K562 (cell line): ENCODE data around the gene ZNF594. TPM values are rescaled to one million over a fixed set of nuclear protein-coding genes. Genes with fewer than 3 reads are reported as not detected.

ENCODE experiments used
- ATAC-seq: fragments of 200-7000 bp; cut with Tn5 transposase; 3 replicates; pipeline ENCODE4 v1.9.1; 2020; ENCODE audit warnings: moderate library complexity
- BruUV-seq: library from RNA; stranded (reverse); fragments of 400-500 nt; replicated peaks from 2 replicates; lab custom pipeline; 2021; lab: Mats Ljungman, UMichigan
- CTCF ChIA-PET: fragments of 300-600 bp; formaldehyde crosslinking; extraction: SDS; loops from one replicate; lab custom pipeline; 2021; ENCODE audit warnings: low intra/inter-chr PET ratio; lab: Yijun Ruan, JAX
- POLR2A ChIA-PET: fragments of 300-600, 350-650 bp; sonication (Branson Sonifier 250); formaldehyde crosslinking; extraction: SDS; loops from one replicate; lab custom pipeline; 2021; ENCODE audit warnings: antibody characterized with exemption, inconsistent platforms; lab: Yijun Ruan, JAX
- DNase-seq, 4 experiments: peaks; one replicate each; pipeline versions ENCODE4 v3.0.0 to v3.0.0-alpha.2; 2011 to 2018; ENCODE audit warnings: low spot score in 3 of 4, mixed read lengths in 3 of 4; ENCODE audit errors: extremely low read depth in 1 of 4
- FAIRE-seq: peaks from 2 replicates; lab custom pipeline; 2011; peaks lifted over from hg19 to GRCh38; lab: Jason Lieb, UNC
- H2AFZ ChIP-seq: 2 replicates; pipeline ENCODE4 v1.6.0; 2011; ENCODE audit warnings: low read depth, low read length, control low read depth, inconsistent platforms
- H3K27ac ChIP-seq: fragments of 200-600 bp; 3 replicates; pipeline ENCODE4 v1.8.0; 2011; ENCODE audit warnings: low read depth, mild to moderate bottlenecking, control low read depth, inconsistent platforms, low read length, moderate library complexity, mixed read lengths; ENCODE audit errors: extremely low read depth
- H3K27me3 ChIP-seq, 2 experiments: fragments of 300-600 bp in 1 of 2; 2 replicates in 1 of 2; 3 replicates in 1 of 2; pipeline versions ENCODE4 v1.6.0 to v1.8.0; 2011; ENCODE audit warnings: inconsistent platforms in 2 of 2, low read length in 2 of 2, mild to moderate bottlenecking in 1 of 2, mixed read lengths in 1 of 2, moderate library complexity in 1 of 2; ENCODE audit not compliant: control insufficient read depth in 2 of 2, insufficient read depth in 2 of 2
- H3K36me3 ChIP-seq: fragments of 300-600 bp; 3 replicates; pipeline ENCODE4 v1.8.0; 2011; ENCODE audit warnings: mild to moderate bottlenecking, low read length, inconsistent platforms; ENCODE audit not compliant: control insufficient read depth, insufficient read depth
- H3K4me1 ChIP-seq, 2 experiments: fragments of 200-600 bp in 1 of 2; replicated peaks in 1 of 2; 2 replicates in 1 of 2; 3 replicates in 1 of 2; pipeline versions ENCODE4 v1.5.1 to v1.8.0; 2011; ENCODE audit warnings: inconsistent platforms in 2 of 2, low read length in 2 of 2, mild to moderate bottlenecking in 1 of 2, mixed read lengths in 1 of 2, moderate library complexity in 1 of 2; ENCODE audit not compliant: control insufficient read depth in 2 of 2, insufficient read depth in 2 of 2
- H3K4me2 ChIP-seq: 2 replicates; pipeline ENCODE4 v1.6.1; 2011; ENCODE audit warnings: low read length, control low read depth, inconsistent platforms, mixed read lengths; ENCODE audit not compliant: insufficient read depth
- H3K4me3 ChIP-seq: fragments of 200-600 bp; sonication (generic), shearing (Covaris generic); 2 replicates; pipeline ENCODE4 v1.5.1; 2016; ENCODE audit warnings: control low read depth, inconsistent platforms
- H3K79me2 ChIP-seq: fragments of 200-600 bp; 3 replicates; pipeline ENCODE4 v1.8.0; 2011; ENCODE audit warnings: low read length, inconsistent platforms; ENCODE audit not compliant: control insufficient read depth, insufficient read depth
- H3K9ac ChIP-seq, 2 experiments: 2 replicates each; pipeline versions ENCODE4 v1.6.0 to v1.6.1; 2011; ENCODE audit warnings: low read depth in 2 of 2, low read length in 2 of 2, control low read depth in 1 of 2, inconsistent platforms in 1 of 2, mild to moderate bottlenecking in 1 of 2, mixed read lengths in 1 of 2; ENCODE audit not compliant: insufficient read depth in 1 of 2
- H3K9me1 ChIP-seq: one replicate; pipeline ENCODE4 v1.6.0; 2011; ENCODE audit warnings: inconsistent platforms, mild to moderate bottlenecking, low read length, moderate library complexity; ENCODE audit not compliant: control insufficient read depth, insufficient read depth
- H3K9me3 ChIP-seq: replicated peaks from 2 replicates; pipeline ENCODE4 v1.5.1; 2011; ENCODE audit warnings: low read depth, low read length, inconsistent platforms; ENCODE audit not compliant: control insufficient read depth, insufficient read depth
- H4K20me1 ChIP-seq: replicated peaks from 2 replicates; pipeline ENCODE4 v1.6.1; 2011; ENCODE audit warnings: low read length, inconsistent platforms, mixed read lengths; ENCODE audit not compliant: control insufficient read depth, insufficient read depth
- ESRRA ChIP-seq: fragments of 450-650 bp; IDR thresholded peaks from 2 replicates; pipeline ENCODE4 v1.6.1; 2014; ENCODE audit warnings: low read depth, mild to moderate bottlenecking, moderate library complexity, borderline replicate concordance
- PML ChIP-seq: IDR thresholded peaks from 2 replicates; pipeline ENCODE4 v1.6.1; 2012; ENCODE audit warnings: low read length, inconsistent platforms
- POLR2AphosphoS2 ChIP-seq: IDR thresholded peaks from 2 replicates; pipeline ENCODE4 v1.6.1; 2012; ENCODE audit warnings: low read length, improper control_type of control experiment
- SPI1 ChIP-seq: IDR thresholded peaks from 2 replicates; pipeline ENCODE4 v1.6.1; 2011; ENCODE audit warnings: low read depth, low read length, control low read depth, borderline replicate concordance
- ZBTB7A ChIP-seq: IDR thresholded peaks from 2 replicates; pipeline ENCODE4 v1.6.1; 2011; ENCODE audit warnings: low read depth, mild to moderate bottlenecking, low read length, moderate library complexity, borderline replicate concordance; ENCODE audit not compliant: control insufficient read depth
- WGBS: fragments of 100-300 bp; shearing (Covaris generic); methylation state at CpG from one replicate; pipeline ENCODE4 v1.1.6; 2016; ENCODE audit warnings: low coverage, mixed read lengths; ENCODE audit not compliant: insufficient coverage; ENCODE audit errors: missing lambda C conversion rate; 5-methylcytosine and 5-hydroxymethylcytosine counted together
- in situ Hi-C: fragments of 300-500 bp; cut with MboI; formaldehyde crosslinking; loops from 4 replicates; pipeline ENCODE4 v1.15.0; 2018; ENCODE audit warnings: inconsistent platforms, mixed read lengths
- intact Hi-C: fragments of 100-400 bp; cut with micrococcal nuclease; formaldehyde crosslinking; loops from 2 replicates; pipeline ENCODE4 v1.14.2; 2022
- polyA plus RNA-seq, 8 experiments: library from polyadenylated mRNA; depleted of rRNA in 4 of 8; stranded (reverse) in 5 of 8; unstranded in 3 of 8; fragments of >200 nt; fragmentation: Nextera tagmentation in 2 of 8; fragmentation: Illumina TruSeq in 1 of 8; extraction: Ambion mirVana in 2 of 8; extraction: Trizol in 1 of 8; gene quantifications; 2 replicates each; pipeline versions ENCODE4 v1.2.1 to v1.2.3, GENCODE V29; 2011 to 2014; ENCODE audit warnings: inconsistent platforms in 1 of 8, missing spikeins in 1 of 8
- total RNA-seq, 7 experiments: library from RNA; depleted of rRNA in 6 of 7; stranded (reverse); fragments of >200 nt in 6 of 7; fragmentation: Illumina TruSeq in 2 of 7; extraction: Trizol in 2 of 7; gene quantifications; 2 replicates each; pipeline versions ENCODE4 v1.2.1 to v1.2.3, GENCODE V29; 2011 to 2021; ENCODE audit warnings: low replicate concordance in 1 of 7
- TF ChIP-seq, protein P1 (sequence below): fragments of 450-650 bp; formaldehyde crosslinking; IDR thresholded peaks from 2 replicates; pipeline ENCODE4 v1.4.0; 2022; ENCODE audit warnings: mild to moderate bottlenecking, moderate library complexity
- TF ChIP-seq, protein P2 (sequence below), 3 experiments: fragments of 200-800 bp in 1 of 3; fragments of 250-450 bp in 1 of 3; fragments of 450-650 bp in 1 of 3; sonication (Bioruptor Pico) in 1 of 3; sonication (Bioruptor generic) in 1 of 3; formaldehyde crosslinking in 1 of 3; IDR thresholded peaks; 2 replicates each; pipeline versions ENCODE4 v1.6.1 to v1.8.0; 2016 to 2022; ENCODE audit warnings: mild to moderate bottlenecking in 2 of 3, missing genetic modification characterization in 2 of 3, missing compliant biosample characterization in 1 of 3, moderate library complexity in 1 of 3

Gene ZNF594
- total and polyA plus RNA-seq, 9 of the 15 experiments (the other 6 are each of a cell fraction or from before 2014, with no cell fraction given), result 0.24 to 4.7 (median 2.6) TPM

DNA sequence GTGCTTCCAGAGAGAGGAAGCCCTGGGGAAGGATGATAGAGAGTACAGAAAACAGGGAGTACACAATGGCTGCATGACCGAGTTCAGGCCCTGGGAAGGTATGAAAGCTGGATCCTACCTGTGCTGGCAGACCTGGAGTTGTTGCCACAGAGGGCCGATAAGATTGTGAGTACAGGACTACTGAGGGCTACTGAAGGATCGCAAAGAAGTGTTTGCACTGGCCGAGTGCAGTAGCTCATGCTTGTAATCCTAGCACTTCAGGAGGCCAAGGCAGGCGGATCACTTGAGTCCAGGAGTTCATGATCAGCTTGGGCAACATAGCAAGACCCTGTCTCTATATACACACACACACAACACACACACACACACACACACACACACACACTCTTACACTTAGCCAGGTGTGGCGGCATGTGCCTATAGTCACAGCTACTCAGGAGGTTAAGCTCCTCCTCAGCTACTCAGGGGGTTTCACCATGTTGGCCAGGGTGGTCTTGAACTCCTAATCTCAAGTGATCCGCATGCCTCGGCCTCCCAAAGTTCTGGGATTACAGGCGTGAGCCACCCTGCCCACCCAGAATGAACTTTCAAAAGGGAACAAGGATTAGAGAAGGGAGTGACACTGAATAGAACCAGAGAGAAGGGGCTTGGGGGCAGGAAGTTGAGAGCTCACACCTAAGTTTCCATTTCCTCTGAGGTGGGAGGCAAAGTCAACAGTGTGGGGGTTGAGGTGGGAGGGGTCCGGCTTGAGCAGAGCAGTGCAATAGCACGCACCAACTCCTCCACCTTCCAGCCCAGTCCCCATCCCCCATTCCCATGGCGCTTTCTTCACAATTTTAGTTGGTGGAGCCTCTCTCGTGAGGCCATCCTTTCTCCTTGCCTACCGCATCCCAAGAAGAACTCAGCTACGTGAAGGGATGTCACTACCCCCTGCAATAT lies 35.5 kb upstream of the ZNF594 start:
- FAIRE-seq, result no peak

DNA sequence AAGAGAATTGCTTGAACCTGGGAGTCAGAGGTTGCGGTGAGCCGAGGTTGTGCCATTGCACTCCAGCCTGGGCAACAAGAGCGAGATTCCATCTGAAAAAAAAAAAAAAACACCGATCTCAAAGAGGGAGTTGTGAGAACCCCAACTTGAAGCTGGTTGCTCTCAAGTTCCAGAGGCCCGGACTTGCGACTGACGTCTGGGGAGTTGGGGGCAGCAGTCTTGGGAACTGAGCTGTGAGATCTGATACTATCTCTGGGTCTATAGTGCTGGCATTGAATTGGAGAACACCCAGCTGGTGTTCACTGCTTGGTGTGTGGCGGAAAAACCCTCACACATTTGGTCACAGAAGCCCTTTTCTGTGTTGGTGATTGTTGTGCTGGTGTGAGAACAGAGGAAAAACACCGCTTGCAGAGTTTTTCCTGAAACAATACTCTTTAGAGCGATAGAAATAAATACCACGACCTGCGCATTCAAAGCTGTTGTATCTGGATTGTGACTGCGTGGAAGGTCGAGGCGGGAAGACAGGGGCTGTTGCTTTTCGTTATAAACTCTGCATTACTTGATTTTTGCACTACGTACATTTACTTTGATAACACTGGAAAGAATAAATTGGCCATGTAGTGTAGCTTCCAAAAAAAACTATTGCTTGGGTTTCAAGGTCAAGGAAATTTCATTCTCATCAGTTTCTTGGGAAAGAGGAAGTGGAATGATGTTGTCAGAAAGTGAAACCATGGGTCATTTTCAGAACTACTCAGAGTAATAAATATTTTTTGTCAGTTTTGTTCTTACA lies 34.2 kb upstream of the ZNF594 start:
- DNase-seq, result no peak
- ATAC-seq, result no peak
- Histone ChIP-seq H3K27ac (no peak overlapping the region), H2AFZ (peak overlapping the region; percentile 68), H3K36me3 (no peaks in the 10 kb centered on the region), H3K9me1 (no peaks in the 10 kb centered on the region), H4K20me1 (no peaks in the 10 kb centered on the region), H3K4me3 (no peak overlapping the region), H3K79me2 (no peaks in the 10 kb centered on the region), H3K4me2 (no peak overlapping the region; the same call in 1 of the 2 replicates), H3K4me1 (no peaks in the 10 kb centered on the region; a peak in 1 of 5 replicates), H3K9ac (no peak overlapping the region), H3K9me3 (no peaks in the 10 kb centered on the region), H3K27me3 (peaks cover 0 to 7% of the 10 kb centered on the region in 2 experiments; a peak in 2 of 5 replicates)
- no peak for FAIRE-seq
- intact Hi-C loops, result no loop called here
- CTCF ChIA-PET, result no interaction called here
- POLR2A ChIA-PET, result interaction anchor here (1.2 kb wide), 1 partner anchor 197 kb away, joined by 3 read pairs; no protein-coding TSS in a partner anchor
- 34% methylated on average over 16 of the region's 17 CpGs for WGBS
- BruUV-seq, result no TSS peak
- in situ Hi-C loops, result loop anchor here (25.0 kb wide), 1 partner anchor 1211 kb away; the partner anchor contains the start of genes AIPL1 and PIMREG
- TF ChIP-seq ESRRA (peak; percentile 71), SPI1 (peak; percentile 96), ZBTB7A (no peak)
- TF ChIP-seq, protein P1, sequence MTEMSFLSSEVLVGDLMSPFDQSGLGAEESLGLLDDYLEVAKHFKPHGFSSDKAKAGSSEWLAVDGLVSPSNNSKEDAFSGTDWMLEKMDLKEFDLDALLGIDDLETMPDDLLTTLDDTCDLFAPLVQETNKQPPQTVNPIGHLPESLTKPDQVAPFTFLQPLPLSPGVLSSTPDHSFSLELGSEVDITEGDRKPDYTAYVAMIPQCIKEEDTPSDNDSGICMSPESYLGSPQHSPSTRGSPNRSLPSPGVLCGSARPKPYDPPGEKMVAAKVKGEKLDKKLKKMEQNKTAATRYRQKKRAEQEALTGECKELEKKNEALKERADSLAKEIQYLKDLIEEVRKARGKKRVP (CRISPR knock-in tag), result no peak
- TF ChIP-seq, protein P2, sequence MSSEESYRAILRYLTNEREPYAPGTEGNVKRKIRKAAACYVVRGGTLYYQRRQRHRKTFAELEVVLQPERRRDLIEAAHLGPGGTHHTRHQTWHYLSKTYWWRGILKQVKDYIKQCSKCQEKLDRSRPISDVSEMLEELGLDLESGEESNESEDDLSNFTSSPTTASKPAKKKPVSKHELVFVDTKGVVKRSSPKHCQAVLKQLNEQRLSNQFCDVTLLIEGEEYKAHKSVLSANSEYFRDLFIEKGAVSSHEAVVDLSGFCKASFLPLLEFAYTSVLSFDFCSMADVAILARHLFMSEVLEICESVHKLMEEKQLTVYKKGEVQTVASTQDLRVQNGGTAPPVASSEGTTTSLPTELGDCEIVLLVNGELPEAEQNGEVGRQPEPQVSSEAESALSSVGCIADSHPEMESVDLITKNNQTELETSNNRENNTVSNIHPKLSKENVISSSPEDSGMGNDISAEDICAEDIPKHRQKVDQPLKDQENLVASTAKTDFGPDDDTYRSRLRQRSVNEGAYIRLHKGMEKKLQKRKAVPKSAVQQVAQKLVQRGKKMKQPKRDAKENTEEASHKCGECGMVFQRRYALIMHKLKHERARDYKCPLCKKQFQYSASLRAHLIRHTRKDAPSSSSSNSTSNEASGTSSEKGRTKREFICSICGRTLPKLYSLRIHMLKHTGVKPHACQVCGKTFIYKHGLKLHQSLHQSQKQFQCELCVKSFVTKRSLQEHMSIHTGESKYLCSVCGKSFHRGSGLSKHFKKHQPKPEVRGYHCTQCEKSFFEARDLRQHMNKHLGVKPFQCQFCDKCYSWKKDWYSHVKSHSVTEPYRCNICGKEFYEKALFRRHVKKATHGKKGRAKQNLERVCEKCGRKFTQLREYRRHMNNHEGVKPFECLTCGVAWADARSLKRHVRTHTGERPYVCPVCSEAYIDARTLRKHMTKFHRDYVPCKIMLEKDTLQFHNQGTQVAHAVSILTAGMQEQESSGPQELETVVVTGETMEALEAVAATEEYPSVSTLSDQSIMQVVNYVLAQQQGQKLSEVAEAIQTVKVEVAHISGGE (CRISPR knock-in tag; IDR thresholded peaks at IDR 0.05), result no peak

More for the DNA sequence above, 35.5 kb upstream of the ZNF594 start:
- ATAC-seq (no peak), DNase-seq (no peak)
- Histone ChIP-seq H3K9ac (no peak overlapping the region), H3K27me3 (peaks cover 0 to 11% of the 10 kb centered on the region in 2 experiments; a peak in 1 of 5 replicates), H3K27ac (no peak overlapping the region), H3K9me1 (no peaks in the 10 kb centered on the region), H3K4me1 (no peaks in the 10 kb centered on the region; a peak in 1 of 5 replicates), H3K9me3 (no peaks in the 10 kb centered on the region), H3K4me2 (no peak overlapping the region), H3K79me2 (no peaks in the 10 kb centered on the region), H3K4me3 (no peak overlapping the region), H3K36me3 (no peaks in the 10 kb centered on the region), H2AFZ (no peak overlapping the region), H4K20me1 (no peaks in the 10 kb centered on the region)
- 39% methylated on average over 12 of the region's 15 CpGs for WGBS
- intact Hi-C loops, result no loop called here
- ChIA-PET CTCF (no interaction called here), POLR2A (no interaction called here)
- in situ Hi-C loops, result loop anchor here (25.0 kb wide), 1 partner anchor 1210 kb away; the partner anchor contains the start of genes AIPL1 and PIMREG
- BruUV-seq, result no TSS peak
- TF ChIP-seq POLR2AphosphoS2 (no peak), PML (no peak)
